Stimulated activated naive CD8-positive, alpha-beta T cell treated with anti-CD3 and anti-CD28 coated beads, Interleukin-15, Interleukin-2, amounts not matched to agents 100 U/mL and 50 U/mL, for 24 hours (primary cell): ENCODE data around the gene ANXA11.
"Not testable (repeated sequence)": the region's sequence is repeated elsewhere in the genome, so short reads cannot be mapped to it uniquely, and the experiment has no call there.

Experiments used
- ATAC-seq: fragments of 150-1000 bp; cut with Tn5 transposase; one replicate; pipeline ENCODE4 v1.10.0; 2021
- DNase-seq: peaks from one replicate; pipeline ENCODE4 v3.0.0; 2021

ANXA11 gene

DNA sequence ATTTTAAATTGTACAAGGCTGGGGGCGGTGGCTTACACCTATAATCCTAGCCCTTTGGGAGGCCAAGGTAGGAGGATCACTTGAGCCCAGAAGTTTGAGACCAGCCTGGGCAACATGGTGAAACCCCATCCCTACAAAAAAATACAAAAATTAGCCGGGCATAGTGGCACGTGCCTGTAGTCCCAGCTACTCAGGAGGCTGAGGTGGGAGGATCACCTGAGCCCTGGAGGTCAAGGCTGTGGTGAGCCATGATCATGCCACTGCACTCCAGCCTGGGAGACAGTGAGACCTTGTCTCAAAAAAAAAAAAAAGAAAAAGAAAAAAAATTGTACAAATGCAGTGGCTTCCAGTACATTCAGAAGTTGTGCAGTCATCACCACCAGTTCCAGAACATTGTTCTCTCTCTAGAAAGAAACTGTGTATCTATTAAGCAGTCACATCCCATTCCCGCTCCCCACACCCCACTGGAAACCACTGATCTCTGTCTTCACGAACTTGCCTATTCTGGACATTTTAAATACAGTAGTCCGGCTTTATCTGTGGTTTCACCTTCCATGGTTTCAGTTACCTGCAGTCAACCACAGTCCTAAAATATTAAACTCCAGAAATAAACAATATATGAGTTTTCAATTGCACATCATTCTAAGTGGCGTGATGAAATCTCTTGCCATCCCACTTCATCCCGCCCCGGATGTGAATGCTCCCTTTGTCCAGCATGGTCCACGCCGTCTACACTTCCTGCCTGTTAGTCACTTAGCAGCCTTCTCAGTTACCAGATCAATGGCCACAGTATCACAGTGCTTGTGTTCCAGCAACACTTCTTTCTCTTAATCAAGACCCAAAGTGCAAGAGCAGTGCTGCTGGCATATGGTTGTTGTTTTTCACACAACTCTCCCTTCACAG is 59.7 kb downstream of the ANXA11 start:
- not testable (repeated sequence) for ATAC-seq, DNase-seq

DNA sequence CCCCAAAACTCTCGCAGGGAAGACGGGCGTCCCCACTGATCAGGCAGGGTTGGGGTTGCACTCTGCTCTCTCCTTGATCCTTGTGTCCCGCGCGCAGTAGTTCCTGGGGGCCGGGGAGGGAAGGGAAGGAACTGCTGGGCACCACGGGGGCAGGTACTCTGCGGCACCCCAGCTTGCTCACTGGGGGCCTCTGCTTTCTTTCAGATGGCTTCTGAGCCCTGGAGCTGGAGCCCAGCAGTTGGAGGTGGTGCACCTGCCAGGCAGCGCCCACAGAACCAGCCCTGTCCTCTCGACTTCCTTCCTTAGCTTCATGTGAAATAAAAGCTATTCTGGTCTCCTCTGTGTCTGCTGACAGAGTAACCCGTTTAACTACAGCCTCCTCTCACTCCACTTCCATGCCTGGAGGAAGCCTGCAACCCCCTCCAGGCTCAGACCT is 60.6 kb downstream of the ANXA11 start:
- no peak for DNase-seq
- ATAC-seq, result peak; percentile 24

DNA sequence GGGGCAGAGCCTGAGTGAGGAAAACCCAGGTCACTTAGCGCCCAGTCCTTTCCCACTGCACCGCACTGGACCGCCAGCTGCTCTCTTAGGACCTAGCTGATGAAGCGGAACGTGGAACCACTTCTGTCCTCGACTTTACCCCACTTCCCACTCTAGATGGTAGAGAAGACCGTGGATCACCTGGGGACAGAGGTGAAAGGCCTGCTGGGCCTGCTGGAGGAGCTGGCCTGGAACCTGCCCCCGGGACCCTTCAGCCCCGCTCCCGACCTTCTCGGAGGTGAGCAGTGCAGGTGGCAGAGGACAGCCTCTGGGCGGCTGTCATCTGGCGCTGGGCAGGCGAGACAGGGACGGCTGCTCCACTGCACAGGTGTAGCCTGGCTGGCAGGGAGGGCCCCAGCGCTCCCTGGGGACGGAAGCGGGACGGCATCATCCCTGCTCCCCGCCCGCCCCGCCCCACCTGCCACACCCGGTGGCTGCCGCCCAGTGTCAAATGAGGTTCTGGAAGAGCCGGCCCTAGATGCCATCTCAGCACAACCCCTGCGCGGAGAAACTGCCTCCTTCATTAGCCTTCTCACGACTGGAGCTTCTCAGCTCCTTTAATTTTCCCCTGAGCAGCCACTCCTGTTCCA is 61.2 kb downstream of the ANXA11 start:
- ATAC-seq (peak; percentile 63), DNase-seq (peak; percentile 41)

DNA sequence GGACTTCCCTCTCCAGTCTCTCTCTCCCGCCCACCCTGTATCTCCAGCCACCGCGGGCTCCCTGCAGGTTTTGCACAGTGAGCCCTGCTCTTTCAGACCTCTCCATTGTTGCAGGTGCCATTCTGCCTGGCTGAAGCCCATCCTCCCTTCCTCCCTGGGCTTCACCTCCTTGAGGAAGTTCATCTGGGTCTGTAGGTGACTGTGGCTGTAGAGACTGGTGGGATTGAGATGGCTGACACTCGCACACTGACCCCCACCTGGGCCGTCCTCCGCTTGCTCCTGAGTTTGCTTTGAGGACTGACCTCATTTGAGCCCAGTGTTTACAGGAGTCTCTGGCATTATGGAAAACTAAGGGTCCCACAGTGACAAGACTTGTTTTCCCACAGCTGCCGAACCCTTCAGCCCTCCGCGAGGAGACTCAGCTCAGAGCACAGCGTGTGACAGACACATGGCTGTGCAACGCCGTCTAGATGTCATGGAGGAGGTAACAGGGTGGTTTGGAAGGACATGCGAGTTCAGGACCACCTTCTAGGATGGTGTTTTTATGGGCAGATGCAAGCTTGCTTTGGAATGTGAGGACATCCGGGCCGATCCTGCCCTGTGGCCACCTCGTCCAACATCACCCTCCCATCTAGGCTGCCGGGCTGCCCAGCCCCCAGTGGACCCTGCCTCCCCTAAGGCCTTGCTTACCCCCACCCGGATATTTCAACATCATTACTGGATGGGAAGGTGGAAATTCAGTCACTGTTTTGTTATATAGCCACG is 63.5 kb downstream of the ANXA11 start:
- no peak for DNase-seq
- ATAC-seq, result no peak

DNA sequence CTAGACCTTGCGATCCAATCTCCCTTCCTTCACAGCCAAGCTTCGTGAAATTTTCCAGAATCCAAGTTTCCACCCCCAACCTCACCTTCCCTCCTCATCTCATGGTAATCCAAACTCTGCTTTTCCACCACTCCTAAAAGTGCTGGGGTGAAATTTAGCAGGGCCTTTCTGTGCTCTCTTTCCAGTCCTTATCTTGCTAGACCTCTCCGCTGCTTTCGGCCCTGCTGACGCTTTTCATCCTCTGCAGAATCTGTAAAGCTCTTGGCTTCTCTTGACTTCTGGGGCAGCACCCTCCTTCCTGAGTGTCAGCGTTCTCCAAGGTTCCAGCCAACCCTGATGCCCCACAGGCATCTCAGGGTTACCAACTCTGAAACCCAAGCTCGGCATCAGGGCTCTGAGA is 65.1 kb downstream of the ANXA11 start:
- ATAC-seq (no peak), DNase-seq (no peak)

DNA sequence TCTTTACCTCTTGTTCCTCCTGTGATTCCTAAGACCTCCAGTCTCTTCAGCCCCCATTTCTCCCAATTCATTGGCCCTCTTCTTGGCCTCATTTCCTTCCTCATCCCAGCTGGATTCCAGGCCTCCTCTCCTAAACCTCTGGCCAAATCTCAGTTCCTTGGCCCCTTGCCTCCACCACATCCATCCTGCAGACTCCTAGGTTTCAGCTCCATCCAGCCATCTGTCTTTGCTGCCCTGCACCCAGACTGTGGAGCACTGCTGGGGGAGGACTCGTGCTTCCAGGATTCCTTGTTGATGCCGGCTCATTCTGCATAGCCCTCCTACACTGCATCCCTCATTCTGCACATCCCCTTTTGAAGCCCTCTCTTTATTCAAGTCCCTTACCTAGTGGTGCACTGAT is 66.1 kb downstream of the ANXA11 start:
- ATAC-seq, result no peak
- no peak for DNase-seq

DNA sequence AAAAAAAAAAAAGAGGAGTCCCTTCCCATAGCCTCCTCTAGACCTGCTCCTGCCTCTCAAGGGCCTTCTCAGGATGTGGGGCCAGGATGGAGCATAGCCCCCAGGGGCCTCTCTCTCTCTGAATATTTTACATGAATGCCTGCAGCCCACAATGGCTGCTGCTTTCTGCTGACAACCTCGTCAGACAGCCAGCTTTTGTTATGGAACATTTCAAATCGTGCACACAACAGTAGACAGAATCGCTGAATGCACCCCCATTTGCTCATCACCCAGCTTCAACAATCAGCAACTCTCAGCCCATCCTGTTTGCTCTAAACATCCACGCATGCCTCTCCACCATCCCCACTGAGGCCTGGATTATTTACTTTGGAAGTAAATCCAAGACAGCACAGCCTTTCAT is 67.4 kb downstream of the ANXA11 start:
- DNase-seq (no peak), ATAC-seq (no peak)

DNA sequence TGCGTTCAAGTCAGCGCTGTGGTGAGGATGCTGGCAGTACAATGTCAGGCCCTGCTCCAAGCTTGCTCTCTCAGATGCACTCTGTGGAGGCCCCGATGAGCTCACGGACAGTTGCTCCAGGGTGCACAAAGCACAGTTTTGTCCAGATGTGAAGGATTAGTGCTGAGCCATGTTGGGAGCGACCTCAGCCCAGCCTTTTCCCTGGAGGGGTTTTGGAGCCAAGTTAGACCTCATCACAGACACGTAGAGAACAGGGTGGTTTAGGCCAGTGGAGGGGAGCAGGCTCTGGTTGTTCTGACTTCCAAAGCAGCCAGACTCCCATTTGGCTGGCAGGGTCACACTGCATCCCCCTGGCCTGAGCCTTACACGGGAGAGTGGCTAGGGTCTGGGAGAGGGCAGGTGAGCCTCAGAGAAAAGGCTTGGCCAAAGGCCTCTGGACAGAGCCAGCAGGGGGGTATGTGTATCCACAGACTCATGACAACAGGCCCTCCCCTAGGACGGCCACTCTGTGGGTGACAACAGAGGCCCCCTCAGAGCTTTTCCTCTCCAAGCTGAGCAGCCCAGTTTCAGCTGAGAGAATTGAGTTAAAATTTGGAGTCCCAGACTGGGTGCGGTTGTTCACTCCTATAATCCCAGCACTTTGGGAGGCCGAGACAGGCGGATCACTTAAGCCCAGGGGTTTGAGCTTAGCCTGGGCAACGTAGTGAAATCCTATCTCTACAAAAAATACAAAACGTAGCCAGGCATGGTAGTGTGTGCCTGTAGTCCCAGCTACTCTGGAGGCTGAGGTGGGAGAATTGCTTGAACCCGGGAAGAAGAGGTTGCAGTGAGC is 68.1 kb downstream of the ANXA11 start:
- ATAC-seq, result no peak
- DNase-seq, result no peak

DNA sequence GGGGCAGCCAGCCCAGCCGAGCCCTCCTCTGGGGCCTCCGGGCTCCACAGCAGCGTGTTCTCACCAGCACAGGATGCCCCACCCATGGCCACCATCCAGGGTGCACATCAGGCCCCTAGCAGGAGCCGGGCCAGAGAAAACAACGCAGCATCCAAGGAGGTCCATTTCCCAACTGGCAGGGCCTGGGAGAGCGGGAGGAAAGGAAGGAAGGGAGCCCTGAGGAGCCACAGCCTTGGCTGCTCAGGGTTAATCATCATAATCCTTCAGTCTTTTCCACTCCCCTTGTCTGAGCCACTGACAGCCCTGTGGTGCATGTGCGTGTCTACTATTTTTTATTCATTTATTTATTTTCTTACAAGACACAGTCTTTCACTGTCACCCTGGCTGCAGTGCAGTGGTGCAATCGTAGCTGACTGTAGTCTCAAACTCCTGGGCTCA is 69.2 kb downstream of the ANXA11 start:
- DNase-seq (no peak), ATAC-seq (no peak)

DNA sequence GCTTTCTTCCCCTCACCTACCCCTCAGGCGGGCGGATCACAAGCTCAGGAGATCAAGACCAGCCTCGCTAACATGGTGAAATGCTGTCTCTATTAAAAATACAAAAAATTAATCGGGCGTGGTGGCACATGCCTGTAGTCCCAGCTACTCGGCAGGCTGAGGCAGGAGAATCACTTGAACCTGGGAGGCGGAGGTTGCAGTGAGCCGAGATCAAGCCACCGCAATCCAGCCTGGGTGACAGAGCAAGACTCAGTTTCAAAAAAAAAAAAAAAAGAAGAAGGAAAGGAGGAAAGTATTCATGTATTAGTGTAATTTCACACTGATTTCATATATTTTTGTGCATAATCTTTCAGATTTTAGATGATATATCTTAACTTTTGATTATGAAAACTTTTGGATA is 71.7 kb downstream of the ANXA11 start:
- not testable (repeated sequence) for ATAC-seq, DNase-seq

DNA sequence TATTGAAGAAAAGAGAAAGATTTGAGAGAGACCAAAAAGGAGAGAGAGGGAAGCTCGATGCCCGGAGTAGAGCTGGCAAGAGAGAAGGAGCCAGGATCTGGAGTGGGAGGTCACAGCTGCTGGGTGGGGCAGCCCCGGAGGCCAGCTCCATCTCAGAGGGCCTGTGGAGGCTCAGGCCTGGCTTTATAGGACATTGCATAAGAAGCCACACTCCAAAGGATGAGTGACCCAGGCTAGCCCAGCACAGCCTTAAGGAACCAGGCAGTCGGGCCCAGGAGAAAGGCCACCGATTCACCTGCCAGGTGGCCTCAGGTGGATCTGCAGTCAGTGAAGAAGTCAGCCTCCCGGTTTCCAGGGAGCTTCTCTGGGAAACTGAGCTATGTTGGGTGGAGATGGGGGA is 72.1 kb downstream of the ANXA11 start:
- DNase-seq (no peak), ATAC-seq (no peak)

DNA sequence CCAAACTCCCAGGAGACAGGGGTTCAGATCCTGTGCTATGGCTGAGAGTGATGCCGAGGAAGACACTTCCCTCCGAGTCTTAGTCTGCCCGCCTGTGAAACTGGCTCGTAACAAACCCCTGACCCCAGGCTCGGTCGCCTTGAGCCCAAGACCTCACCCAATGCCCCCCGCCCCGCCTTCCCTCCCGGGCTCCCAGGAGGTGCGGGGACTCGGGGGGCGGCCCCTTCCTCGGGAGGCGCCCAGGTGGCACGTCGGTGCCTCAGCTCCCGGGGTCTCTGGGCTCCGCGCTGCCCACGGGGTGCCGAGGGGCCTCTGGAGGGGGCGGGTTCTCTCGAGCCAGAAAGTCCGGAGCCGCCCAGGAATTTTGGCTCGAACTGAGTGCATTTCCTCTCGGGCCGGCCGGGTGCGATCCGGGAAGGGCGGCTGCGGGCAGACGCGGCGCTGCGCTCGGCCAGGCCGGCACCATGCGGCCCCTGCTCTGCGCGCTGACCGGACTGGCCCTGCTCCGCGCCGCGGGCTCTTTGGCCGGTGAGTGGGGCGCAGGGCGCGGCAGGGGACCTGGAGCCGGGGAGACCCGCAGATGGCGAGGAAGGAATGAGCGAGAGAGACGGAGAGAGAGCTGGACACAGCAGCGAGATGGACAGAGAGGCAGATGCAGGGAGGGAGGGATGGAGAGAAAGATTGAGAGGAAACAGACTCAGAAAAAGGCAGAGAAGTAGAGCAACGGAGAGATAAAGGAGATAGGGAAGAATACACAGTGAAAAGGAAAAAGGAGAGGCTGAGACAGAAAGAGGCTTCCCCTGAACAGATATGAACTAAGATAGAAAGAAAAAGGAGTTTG is 72.8 kb downstream of the ANXA11 start, which contains the start of gene PLAC9:
Gene PLAC9, plus strand, starts transcription at position 432 of the 841 bp plus-strand sequence. Its CDS starts 33 bp downstream, at position 465.
- DNase-seq (no peak), ATAC-seq (no peak)

DNA sequence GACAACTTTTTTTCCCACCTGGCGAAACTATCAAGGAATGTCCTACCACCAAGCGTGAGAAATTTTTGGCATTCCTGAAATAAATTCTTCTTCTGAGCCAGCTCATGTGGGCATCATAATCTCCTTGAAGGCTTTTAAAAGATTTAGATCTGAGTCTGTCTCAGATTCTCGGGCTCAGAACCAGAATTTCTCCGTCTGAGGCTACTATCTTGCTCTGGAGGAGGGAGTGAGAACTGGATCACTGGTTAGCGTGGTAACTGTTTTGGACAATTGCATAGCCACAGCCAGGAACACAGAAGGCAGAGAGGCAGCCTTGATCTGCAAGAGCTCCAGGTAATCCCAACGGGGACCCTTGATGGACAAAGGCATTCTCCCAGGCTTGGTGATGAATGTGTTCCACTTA is 73.8 kb downstream of the ANXA11 start:
- ATAC-seq (no peak), DNase-seq (no peak)

DNA sequence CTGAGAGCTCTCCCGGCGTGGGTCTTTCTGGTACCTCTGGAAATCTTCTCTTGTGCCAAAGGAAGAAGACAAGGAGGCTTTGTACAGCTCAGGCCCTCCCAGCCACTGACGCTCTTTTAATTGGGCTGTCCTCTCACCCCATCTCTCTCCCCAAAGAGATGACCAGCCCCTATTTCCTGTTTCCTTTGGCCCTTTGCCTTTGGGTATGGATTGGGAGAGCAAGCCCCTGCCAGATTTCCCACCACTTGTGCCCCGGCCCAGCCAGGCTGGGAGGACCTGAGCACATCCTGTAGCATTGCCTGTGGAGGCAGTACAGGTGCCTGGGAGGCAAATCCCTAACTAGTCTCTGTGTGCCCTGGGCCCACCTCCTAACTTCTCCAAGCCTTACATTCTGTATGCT is 78.5 kb downstream of the ANXA11 start:
- DNase-seq (no peak), ATAC-seq (no peak)

DNA sequence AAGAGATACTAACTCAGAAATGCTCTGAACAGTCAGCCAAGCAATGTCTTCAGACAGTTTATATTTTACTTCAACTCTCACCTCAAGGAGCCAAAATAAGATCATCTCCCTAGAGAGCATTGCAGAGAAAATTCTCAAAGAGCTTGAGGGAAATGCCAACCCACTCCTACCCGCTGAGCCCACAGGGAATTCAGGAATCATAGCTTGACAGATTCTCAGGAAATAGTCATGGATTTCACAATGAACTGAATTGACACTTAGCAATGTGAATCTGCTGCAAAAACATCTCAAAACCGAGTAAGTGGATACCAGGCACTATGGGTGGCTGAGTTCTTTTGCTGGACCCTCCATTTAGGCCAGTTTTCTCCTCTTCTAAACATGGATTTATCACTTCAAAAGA is 82.6 kb downstream of the ANXA11 start:
- ATAC-seq (no peak), DNase-seq (no peak)

DNA sequence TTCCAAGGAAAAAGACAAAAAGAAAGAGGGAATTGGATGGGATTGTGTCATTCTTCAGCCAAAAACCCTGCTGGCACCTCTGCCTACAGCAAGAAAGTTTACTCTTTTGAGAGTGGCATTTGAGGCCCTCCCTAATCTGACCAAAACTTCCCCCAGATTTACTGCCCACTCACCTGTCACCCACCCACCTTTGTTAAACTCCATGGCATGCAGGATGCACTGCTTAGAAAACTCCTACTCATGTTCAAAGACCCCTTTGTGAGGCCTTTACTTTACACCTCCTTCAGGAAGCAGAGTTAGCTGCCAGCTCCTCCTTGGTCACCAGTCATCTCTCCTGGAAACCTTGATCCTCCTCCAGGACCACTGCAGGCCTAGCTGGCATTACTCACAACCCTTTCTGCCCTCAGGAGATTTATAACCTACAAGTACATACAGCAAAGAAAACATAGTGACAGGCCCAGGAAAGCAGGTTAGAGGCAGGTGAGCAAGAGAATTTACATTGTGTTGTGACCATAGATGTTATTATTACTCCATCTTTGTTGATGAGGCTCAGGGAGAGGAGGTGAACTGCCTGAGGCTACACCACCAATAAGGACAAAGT is 83.1 kb downstream of the ANXA11 start:
- ATAC-seq, result no peak

DNA sequence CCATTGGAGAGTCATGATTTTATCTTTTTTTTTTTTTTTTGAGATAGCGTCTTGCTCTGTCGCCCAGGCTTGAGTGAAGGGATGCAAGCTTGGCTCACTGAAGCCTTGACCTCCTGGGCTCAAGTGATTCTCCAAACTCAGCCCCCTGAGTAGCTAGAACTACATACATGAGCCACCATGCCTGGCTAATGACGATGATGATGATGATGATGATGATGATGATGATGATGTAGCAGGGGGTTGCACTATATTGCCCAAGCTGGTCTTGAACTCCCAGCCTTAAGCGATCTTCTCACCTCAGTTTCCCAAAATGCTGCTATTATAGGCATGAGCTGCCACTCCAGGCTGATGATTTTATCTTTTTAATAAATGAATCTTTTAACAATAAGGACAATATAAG is 86.7 kb downstream of the ANXA11 start:
- DNase-seq (no peak), ATAC-seq (no peak)

More for the DNA sequence above, 83.1 kb downstream of the ANXA11 start:
- DNase-seq, result no peak

DNA sequence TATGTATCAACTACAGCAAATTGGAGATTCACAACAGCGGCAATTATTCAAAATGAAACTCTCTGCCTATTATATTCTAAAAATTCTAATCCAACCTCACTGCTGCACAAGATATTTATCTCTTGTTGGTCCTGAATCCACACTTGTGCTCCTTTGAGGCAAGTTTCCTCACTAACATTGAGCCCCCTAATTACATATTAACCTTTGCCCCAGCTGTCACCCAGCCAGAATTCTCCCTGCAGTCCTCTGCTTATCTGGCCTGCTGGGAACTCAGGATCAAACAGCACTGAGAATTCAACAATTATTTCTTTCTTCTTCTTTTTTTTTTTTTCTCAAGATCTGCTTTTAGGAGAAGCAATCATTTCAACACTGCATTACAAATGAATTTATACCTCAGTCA is 94.4 kb downstream of the ANXA11 start:
- ATAC-seq, result no peak
- no peak for DNase-seq

DNA sequence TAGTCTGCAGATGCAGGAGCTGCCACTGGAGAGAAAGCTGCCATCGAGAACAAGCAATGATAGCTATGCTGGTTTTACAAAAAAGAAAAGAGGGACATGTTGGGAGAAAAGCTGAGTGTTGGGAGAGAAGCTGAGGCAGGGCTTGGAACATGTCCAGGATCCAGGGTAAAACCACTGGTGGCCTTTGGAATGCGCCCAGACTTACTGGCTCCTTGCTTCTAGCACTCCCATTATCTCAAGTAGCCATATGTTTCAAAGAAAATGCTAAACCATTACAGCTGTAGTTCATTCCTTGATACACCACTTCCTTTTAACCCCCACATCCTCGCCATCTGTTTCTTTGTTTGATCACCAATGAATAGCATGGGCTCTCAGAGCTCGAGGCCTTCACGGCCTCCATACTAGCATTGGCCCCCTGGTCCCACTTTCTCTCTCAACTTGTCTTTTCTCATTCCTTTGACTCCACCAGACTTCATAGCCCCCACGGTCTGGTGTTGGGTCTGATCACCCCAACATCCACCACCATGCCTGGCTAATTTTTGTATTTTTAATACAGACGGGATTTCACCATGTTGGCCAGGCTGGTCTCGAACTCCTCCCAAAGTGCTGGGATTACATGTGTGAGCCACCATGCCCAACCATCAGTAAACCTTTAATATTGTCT is 96.6 kb downstream of the ANXA11 start:
- ATAC-seq (no peak), DNase-seq (no peak)
